Measurements from ENCODE around the gene COL13A1.

GRCh38 chr10:69865450-69865849 is 63.7 kb downstream of the COL13A1 start:
- TF ChIP-seq CTCF (IDR thresholded peaks at IDR 0.05 in 4 of 5, conservative IDR thresholded peaks at IDR 0.05 in 1 of 5) (no peak), POLR2A (IDR thresholded peaks at IDR 0.05) (no peak)
